NCI-H82 treated with DMSO at 0.1 percent for 48 hours (cell line): ENCODE results near the gene RGS1.

ENCODE experiments used
- DNase-seq: peaks from one replicate; lab custom pipeline; 2025; ENCODE audit not compliant: unreplicated experiment; lab: John Stamatoyannopoulos, UW

The RGS1 gene

GRCh38 chr1:192580351-192580962 is 4.9 kb downstream of the RGS1 start:
- DNase-seq: peak; percentile 56

- no peak for DNase-seq
Observed at GRCh38 chr1:192581131-192581927, 5.8 kb downstream of the RGS1 start.

- no peak for DNase-seq
Observed at GRCh38 chr1:192584866-192585265, 9.3 kb downstream of the RGS1 start.

- no peak for DNase-seq
Observed at GRCh38 chr1:192587386-192588266, 12.1 kb downstream of the RGS1 start.

- no peak for DNase-seq
Observed at GRCh38 chr1:192588546-192588945, 13.0 kb downstream of the RGS1 start.

- DNase-seq: no peak
Observed at GRCh38 chr1:192589813-192590212, 14.2 kb downstream of the RGS1 start.

- no peak for DNase-seq
Observed at GRCh38 chr1:192592517-192592916, 16.9 kb downstream of the RGS1 start.

GRCh38 chr1:192592981-192593708 is 17.6 kb downstream of the RGS1 start:
- no peak for DNase-seq

GRCh38 chr1:192595299-192595698 is 19.7 kb downstream of the RGS1 start:
- no peak for DNase-seq

GRCh38 chr1:192598589-192598988 is 23.0 kb downstream of the RGS1 start:
- no peak for DNase-seq

- no peak for DNase-seq
Observed at GRCh38 chr1:192600275-192600674, 24.7 kb downstream of the RGS1 start.

GRCh38 chr1:192601143-192601542 is 25.6 kb downstream of the RGS1 start:
- no peak for DNase-seq

- no peak for DNase-seq
Observed at GRCh38 chr1:192601567-192601966, 26.0 kb downstream of the RGS1 start.

GRCh38 chr1:192602757-192603156 is 27.2 kb downstream of the RGS1 start:
- no peak for DNase-seq

- DNase-seq: no peak
Observed at GRCh38 chr1:192603218-192603787, 27.7 kb downstream of the RGS1 start.

- DNase-seq: no peak
Observed at GRCh38 chr1:192604979-192605620, 29.5 kb downstream of the RGS1 start.

- DNase-seq: no peak
Observed at GRCh38 chr1:192608671-192609070, 33.1 kb downstream of the RGS1 start.

GRCh38 chr1:192609110-192610079 is 33.8 kb downstream of the RGS1 start:
- DNase-seq: no peak
